IMR-90 (cell line): ENCODE results near the gene FIBIN. TPM values are rescaled to one million over a fixed set of nuclear protein-coding genes. Genes with fewer than 3 reads are reported as not detected.
A peak's percentile ranks its signal among the peaks of the same experiment; 100 is the strongest.

Experiments
- ATAC-seq: fragments of 200-7000 bp; cut with Tn5 transposase; 2 replicates; pipeline ENCODE4 v1.9.1; 2020; ENCODE audit warnings: low read depth, mild to moderate bottlenecking, moderate library complexity
- BruUV-seq: library from RNA; stranded (reverse); fragments of 400-500 nt; replicated peaks from 2 replicates; lab custom pipeline; 2021; lab: Mats Ljungman, UMichigan
- CTCF ChIA-PET: fragments of 300-600 bp; formaldehyde crosslinking; extraction: SDS; loops from one replicate; lab custom pipeline; 2021; ENCODE audit warnings: antibody characterized with exemption; lab: Yijun Ruan, JAX
- POLR2A ChIA-PET: fragments of 300-600 bp; sonication (Branson Sonifier 250); formaldehyde crosslinking; loops from one replicate; lab custom pipeline; 2022; ENCODE audit warnings: antibody characterized with exemption; ENCODE audit not compliant: unreplicated experiment; lab: Charles Lee
- DNase-seq: peaks from one replicate; pipeline ENCODE4 v3.0.0; 2013
- H2AFZ ChIP-seq: replicated peaks from 2 replicates; pipeline ENCODE3; 2013; ENCODE audit warnings: low read length, mild to moderate bottlenecking; ENCODE audit not compliant: poor library complexity
- H2AK5ac ChIP-seq: 2 replicates; pipeline ENCODE4 v1.6.1; 2013; ENCODE audit warnings: low read depth, low read length, inconsistent platforms
- H2AK9ac ChIP-seq: replicated peaks from 2 replicates; pipeline ENCODE3; 2013; ENCODE audit warnings: mild to moderate bottlenecking, low read depth, low read length, moderate library complexity; ENCODE audit not compliant: poor library complexity
- H2BK120ac ChIP-seq: 2 replicates; pipeline ENCODE4 v1.6.1; 2013; ENCODE audit warnings: low read depth, low read length, inconsistent platforms
- H2BK15ac ChIP-seq: 3 replicates; pipeline ENCODE4 v1.6.1; 2013; ENCODE audit warnings: low read depth, low read length, inconsistent platforms
- H2BK20ac ChIP-seq: 2 replicates; pipeline ENCODE4 v1.6.1; 2013; ENCODE audit warnings: low read depth, mild to moderate bottlenecking, inconsistent platforms, low read length, moderate library complexity
- H2BK5ac ChIP-seq: 2 replicates; pipeline ENCODE4 v1.6.1; 2013; ENCODE audit warnings: mild to moderate bottlenecking, low read depth, low read length, inconsistent platforms; ENCODE audit not compliant: poor library complexity, severe bottlenecking
- H3K14ac ChIP-seq: replicated peaks from 2 replicates; pipeline ENCODE4 v1.6.1; 2013; ENCODE audit warnings: low read depth, low read length, inconsistent platforms
- H3K18ac ChIP-seq: 2 replicates; pipeline ENCODE4 v1.6.1; 2013; ENCODE audit warnings: low read depth, low read length, control low read depth
- H3K23ac ChIP-seq: 2 replicates; pipeline ENCODE4 v1.6.1; 2013; ENCODE audit warnings: low read depth, low read length, inconsistent platforms
- H3K27ac ChIP-seq: 2 replicates; pipeline ENCODE4 v1.5.1; 2013; ENCODE audit warnings: mild to moderate bottlenecking, control low read depth, low read length; ENCODE audit not compliant: insufficient read depth
- H3K27me3 ChIP-seq: 2 replicates; pipeline ENCODE4 v1.6.1; 2013; ENCODE audit warnings: low read length; ENCODE audit not compliant: control insufficient read depth, insufficient read depth
- H3K36me3 ChIP-seq: 2 replicates; pipeline ENCODE4 v1.6.1; 2013; ENCODE audit warnings: low read length, mixed read lengths; ENCODE audit not compliant: control insufficient read depth, insufficient read depth
- H3K4ac ChIP-seq: 2 replicates; pipeline ENCODE4 v1.6.1; 2013; ENCODE audit warnings: low read depth, low read length, inconsistent platforms
- H3K4me1 ChIP-seq: 2 replicates; pipeline ENCODE4 v1.6.1; 2013; ENCODE audit warnings: low read length, mixed read lengths; ENCODE audit not compliant: control insufficient read depth, insufficient read depth
- H3K4me2 ChIP-seq: 2 replicates; pipeline ENCODE4 v1.6.1; 2013; ENCODE audit warnings: low read depth, mild to moderate bottlenecking, control low read depth, low read length, moderate library complexity
- H3K4me3 ChIP-seq: 2 replicates; pipeline ENCODE4 v1.5.1; 2013; ENCODE audit warnings: low read depth, mild to moderate bottlenecking, control low read depth, low read length, moderate library complexity; ENCODE audit not compliant: insufficient read depth
- H3K56ac ChIP-seq: 2 replicates; pipeline ENCODE4 v1.6.1; 2013; ENCODE audit warnings: low read length, inconsistent platforms; ENCODE audit not compliant: insufficient read depth; ENCODE audit errors: extremely low read depth
- H3K79me1 ChIP-seq, 2 experiments: 2 replicates each; pipeline ENCODE4 v1.6.1; 2013; ENCODE audit warnings: low read length in 2 of 2, inconsistent platforms in 1 of 2, low read depth in 1 of 2
- H3K9ac ChIP-seq: 2 replicates; pipeline ENCODE4 v1.6.1; 2013; ENCODE audit warnings: low read depth, low read length, control low read depth
- H3K9me1 ChIP-seq: 2 replicates; pipeline ENCODE4 v1.6.1; 2013; ENCODE audit warnings: low read length, inconsistent platforms; ENCODE audit not compliant: insufficient read depth
- H3K9me3 ChIP-seq: 2 replicates; pipeline ENCODE4 v1.6.1; 2013; ENCODE audit warnings: low read length; ENCODE audit not compliant: control insufficient read depth, insufficient read depth
- H4K20me1 ChIP-seq: 2 replicates; pipeline ENCODE4 v1.6.1; 2013; ENCODE audit warnings: low read length, inconsistent platforms; ENCODE audit not compliant: insufficient read depth
- H4K5ac ChIP-seq: 2 replicates; pipeline ENCODE4 v1.6.1; 2013; ENCODE audit warnings: mild to moderate bottlenecking, low read depth, low read length, control low read depth
- H4K8ac ChIP-seq, 2 experiments: 2 replicates each; pipeline ENCODE4 v1.6.1; 2013; ENCODE audit warnings: low read depth in 2 of 2, low read length in 2 of 2, control low read depth in 1 of 2, inconsistent platforms in 1 of 2
- H4K91ac ChIP-seq: 2 replicates; pipeline ENCODE4 v1.6.1; 2013; ENCODE audit warnings: low read depth, low read length, inconsistent platforms; ENCODE audit not compliant: insufficient read depth
- BHLHE40 ChIP-seq: fragments of 150-350 bp; IDR thresholded peaks from 2 replicates; pipeline ENCODE4 v1.6.1; 2016; ENCODE audit warnings: mild to moderate bottlenecking, low read depth, low read length
- CHD1 ChIP-seq: IDR thresholded peaks from 2 replicates; pipeline ENCODE4 v1.6.1; 2012; ENCODE audit warnings: low read depth, low read length, improper control_type of control experiment
- CTCF ChIP-seq: conservative IDR thresholded peaks from 2 replicates; pipeline ENCODE4 v1.5.1; 2012; ENCODE audit warnings: mild to moderate bottlenecking, low read depth, low read length, improper control_type of control experiment
- NFE2L2 ChIP-seq: fragments of 150-350 bp; IDR thresholded peaks from 2 replicates; pipeline ENCODE4 v1.6.1; 2016; ENCODE audit warnings: low read depth, mild to moderate bottlenecking, low read length
- RAD21 ChIP-seq: IDR thresholded peaks from 2 replicates; pipeline ENCODE4 v1.6.1; 2012; ENCODE audit warnings: low read length, improper control_type of control experiment
- SMC3 ChIP-seq: fragments of 150-350 bp; IDR thresholded peaks from 2 replicates; pipeline ENCODE4 v1.6.1; 2016; ENCODE audit warnings: low read depth, mild to moderate bottlenecking, antibody characterized with exemption, low read length, moderate library complexity
- WGBS, 2 experiments: methylation state at CpG; one replicate each; pipeline versions ENCODE4 v1.1.5 to v1.1.7; 2013; ENCODE audit warnings: missing lambda C conversion rate in 2 of 2; ENCODE audit not compliant: insufficient read length in 1 of 2; ENCODE audit errors: extremely low coverage in 2 of 2; 5-methylcytosine and 5-hydroxymethylcytosine counted together
- dilution Hi-C: fragments of 300-500 bp; cut with HindIII; formaldehyde crosslinking; loops from one replicate; pipeline ENCODE4 v1.14.3; 2018; ENCODE audit warnings: low sequenced_read_pairs; ENCODE audit not compliant: unreplicated experiment
- in situ Hi-C: fragments of 300-500 bp; cut with MboI; formaldehyde crosslinking; loops from 3 replicates; pipeline ENCODE4 v1.14.3; 2019; ENCODE audit warnings: low sequenced_read_pairs, inconsistent platforms, mixed read lengths
- intact Hi-C: fragments of 100-400 bp; cut with micrococcal nuclease; formaldehyde crosslinking; loops from 2 replicates; pipeline ENCODE4 v1.10.0; 2022
- polyA plus RNA-seq, 3 experiments: library from polyadenylated mRNA; depleted of rRNA; stranded (reverse); fragments of >200 nt; gene quantifications; 2 replicates each; pipeline ENCODE4 v1.2.3, GENCODE V29; 2012; ENCODE audit warnings: low replicate concordance in 1 of 3
- total RNA-seq: library from RNA; depleted of rRNA; stranded (reverse); fragments of >200 nt; gene quantifications from 2 replicates; pipeline ENCODE4 v1.2.3, GENCODE V29; 2012

The FIBIN gene
- total and polyA plus RNA-seq, 2 of the 4 experiments (the other 2 are of a cell fraction), result 5.7 to 6.1 TPM

- ChIA-PET CTCF (interaction anchor here (1.4 kb wide), 1 partner anchor 171 kb away, joined by 4 read pairs; no protein-coding TSS in a partner anchor), POLR2A (no interaction called here)
- DNase-seq, result no peak
- no peak overlapping the region for H2AK5ac ChIP-seq
- no TSS peak for BruUV-seq
- H3K56ac ChIP-seq, result no peak overlapping the region
- no peak overlapping the region for H3K27ac ChIP-seq
- peak overlapping the region; percentile 60; the same call in 1 of the 2 replicates for H4K5ac ChIP-seq
- no peak for ATAC-seq
- intact Hi-C loops, result no loop called here
- TF ChIP-seq CTCF, result no peak
- TF ChIP-seq NFE2L2, result no peak
- no peak for TF ChIP-seq CHD1
- TF ChIP-seq RAD21, result no peak
- no peak for TF ChIP-seq SMC3
- no peak for TF ChIP-seq BHLHE40
- no peak overlapping the region for H3K23ac ChIP-seq
- H3K4me3 ChIP-seq, result no peak overlapping the region
- no CpG with 5 or more reads among the region's 3 CpGs for WGBS, 2 experiments
- no peak overlapping the region for H2AK9ac ChIP-seq
- no peaks in the 10 kb centered on the region; the same call in 1 of the 2 replicates for H3K9me3 ChIP-seq
- no peak overlapping the region for H4K91ac ChIP-seq
- in situ Hi-C loops, result no loop called here
- no peak overlapping the region for H3K4me2 ChIP-seq
- H3K36me3 ChIP-seq, result no peaks in the 10 kb centered on the region
- peak overlapping the region in 1 of 2 experiments; percentile 50; a peak in 1 of 4 replicates for H4K8ac ChIP-seq
- 0 out of 3 replicates have a peak overlapping the region, but pooled peaks have one; percentile 25 for H2BK15ac ChIP-seq
- peaks cover 8% of the 10 kb centered on the region for H3K4me1 ChIP-seq
- H2BK20ac ChIP-seq, result no peak overlapping the region
- H2BK120ac ChIP-seq, result no peak overlapping the region
- H3K79me1 ChIP-seq, result no peaks in the 10 kb centered on the region
- no peak overlapping the region for H3K9ac ChIP-seq
- peak overlapping the region; percentile 67; the same call in 1 of the 2 replicates for H3K18ac ChIP-seq
- no peak overlapping the region for H3K14ac ChIP-seq
- H2BK5ac ChIP-seq, result no peak overlapping the region
- H4K20me1 ChIP-seq, result no peaks in the 10 kb centered on the region
- dilution Hi-C loops, result no loop called here
- H3K9me1 ChIP-seq, result peaks cover 2% of the 10 kb centered on the region; the same call in 1 of the 2 replicates
- H3K27me3 ChIP-seq, result no peaks in the 10 kb centered on the region
- H3K4ac ChIP-seq, result no peak overlapping the region
- H2AFZ ChIP-seq, result no peak overlapping the region
Measured at GRCh38 chr11:26987272-26987671, 6.6 kb upstream of the FIBIN start.
